ENCODE data around the gene ZBTB7C.

The ZBTB7C gene

GRCh38 chr18:48167897-48168253 lies 241.3 kb downstream of the ZBTB7C start:
- no peak for DNase-seq (ENCODE audit: low read depth, low spot score)

GRCh38 chr18:48166336-48166875 lies 242.8 kb downstream of the ZBTB7C start:
- no peak for DNase-seq (ENCODE audit: low read depth, low spot score)

GRCh38 chr18:48165111-48165866 lies 243.9 kb downstream of the ZBTB7C start:
- no peak for DNase-seq (ENCODE audit: low read depth, low spot score)

- DNase-seq (ENCODE audit: low read depth, low spot score) = no peak
Measured at GRCh38 chr18:48164701-48165100, 244.5 kb downstream of the ZBTB7C start.

- DNase-seq (ENCODE audit: low read depth, low spot score) = no peak
Measured at GRCh38 chr18:48164116-48164515, 245.1 kb downstream of the ZBTB7C start.

GRCh38 chr18:48163738-48164115 lies 245.5 kb downstream of the ZBTB7C start:
- no peak for DNase-seq (ENCODE audit: low read depth, low spot score)

- DNase-seq (ENCODE audit: low read depth, low spot score) = no peak
Measured at GRCh38 chr18:48162956-48163737, 246.0 kb downstream of the ZBTB7C start.

- DNase-seq (ENCODE audit: low read depth, low spot score) = no peak
Measured at GRCh38 chr18:48161911-48162698, 247.1 kb downstream of the ZBTB7C start.

- DNase-seq (ENCODE audit: low read depth, low spot score) = no peak
Measured at GRCh38 chr18:48161191-48161910, 247.8 kb downstream of the ZBTB7C start.

GRCh38 chr18:48160622-48161021 lies 248.6 kb downstream of the ZBTB7C start:
- no peak for DNase-seq (ENCODE audit: low read depth, low spot score)

- DNase-seq (ENCODE audit: low read depth, low spot score) = no peak
Measured at GRCh38 chr18:48159816-48160215, 249.4 kb downstream of the ZBTB7C start.

GRCh38 chr18:48158721-48159120 lies 250.5 kb downstream of the ZBTB7C start:
- DNase-seq (ENCODE audit: low read depth, low spot score) = no peak

- no peak for DNase-seq (ENCODE audit: low read depth, low spot score)
Measured at GRCh38 chr18:48157956-48158355, 251.2 kb downstream of the ZBTB7C start.

GRCh38 chr18:48155856-48156255 lies 253.3 kb downstream of the ZBTB7C start:
- no peak for DNase-seq (ENCODE audit: low read depth, low spot score)

GRCh38 chr18:48154828-48155227 lies 254.4 kb downstream of the ZBTB7C start:
- no peak for DNase-seq (ENCODE audit: low read depth, low spot score)

GRCh38 chr18:48153613-48154481 lies 255.3 kb downstream of the ZBTB7C start:
- DNase-seq (ENCODE audit: low read depth, low spot score) = no peak

GRCh38 chr18:48152549-48152948 lies 256.6 kb downstream of the ZBTB7C start:
- no peak for DNase-seq (ENCODE audit: low read depth, low spot score)

- no peak for DNase-seq (ENCODE audit: low read depth, low spot score)
Measured at GRCh38 chr18:48151421-48152065, 257.6 kb downstream of the ZBTB7C start.

GRCh38 chr18:48149020-48149685 lies 260.0 kb downstream of the ZBTB7C start:
- DNase-seq (ENCODE audit: low read depth, low spot score) = no peak

Data from iPS DF 19.7 (cell line).